ENCODE measurements around the gene EXOSC10. TPM values are rescaled to one million over a fixed set of nuclear protein-coding genes. Genes with fewer than 3 reads are reported as not detected.
"Not testable (repeated sequence)": the region's sequence is repeated elsewhere in the genome, so short reads cannot be mapped to it uniquely, and the experiment has no call there.

The EXOSC10 gene
- total RNA-seq, 1 experiment from 2014 or later: 68.4 TPM

- DNase-seq (ENCODE audit: low read depth): no peak
Measured at GRCh38 chr1:11109047-11109760, 9.5 kb upstream of the EXOSC10 start.

- DNase-seq (ENCODE audit: low read depth): no peak
Measured at GRCh38 chr1:11107599-11107998, 7.9 kb upstream of the EXOSC10 start.

- no peak for DNase-seq (ENCODE audit: low read depth)
Measured at GRCh38 chr1:11105586-11105985, 5.9 kb upstream of the EXOSC10 start.

- DNase-seq (ENCODE audit: low read depth): no peak
Measured at GRCh38 chr1:11101347-11101746, 1.7 kb upstream of the EXOSC10 start.

- not testable (repeated sequence) for DNase-seq (ENCODE audit: low read depth)
Measured at GRCh38 chr1:11100806-11101205, 1.1 kb upstream of the EXOSC10 start.

- DNase-seq (ENCODE audit: low read depth): no peak
Measured at GRCh38 chr1:11100149-11100493, 452 bp upstream of the EXOSC10 start.

- no peak for DNase-seq (ENCODE audit: low read depth)
Measured at GRCh38 chr1:11098931-11099309, 749 bp downstream of the EXOSC10 start.

- not testable (repeated sequence) for DNase-seq (ENCODE audit: low read depth)
Measured at GRCh38 chr1:11083784-11084183, 15.9 kb downstream of the EXOSC10 start.

GRCh38 chr1:11080931-11081330 is 18.7 kb downstream of the EXOSC10 start:
- no peak for DNase-seq (ENCODE audit: low read depth)

GRCh38 chr1:11078631-11079030 is 21.0 kb downstream of the EXOSC10 start:
- DNase-seq (ENCODE audit: low read depth): peak; percentile 40

GRCh38 chr1:11073398-11073797 is 26.3 kb downstream of the EXOSC10 start:
- not testable (repeated sequence) for DNase-seq (ENCODE audit: low read depth)

GRCh38 chr1:11072216-11072917 is 27.3 kb downstream of the EXOSC10 start:
- no peak for DNase-seq (ENCODE audit: low read depth)

- no peak for DNase-seq (ENCODE audit: low read depth)
Measured at GRCh38 chr1:11071463-11072215, 28.0 kb downstream of the EXOSC10 start.

GRCh38 chr1:11070876-11071275 is 28.8 kb downstream of the EXOSC10 start:
- DNase-seq (ENCODE audit: low read depth): no peak

- no peak for DNase-seq (ENCODE audit: low read depth)
Measured at GRCh38 chr1:11068600-11069473, 30.8 kb downstream of the EXOSC10 start.

GRCh38 chr1:11067716-11068599 is 31.7 kb downstream of the EXOSC10 start:
- DNase-seq (ENCODE audit: low read depth): no peak

- no peak for DNase-seq (ENCODE audit: low read depth)
Measured at GRCh38 chr1:11065796-11066195, 33.9 kb downstream of the EXOSC10 start.

GRCh38 chr1:11064942-11065341 is 34.7 kb downstream of the EXOSC10 start:
- no peak for DNase-seq (ENCODE audit: low read depth)

GRCh38 chr1:11063937-11064537 is 35.6 kb downstream of the EXOSC10 start:
- peak; percentile 29 for DNase-seq (ENCODE audit: low read depth)

- peak; percentile 95 for DNase-seq (ENCODE audit: low read depth)
Measured at GRCh38 chr1:11062965-11063401, 36.7 kb downstream of the EXOSC10 start.

Measured in M059J (cell line).